ENCODE measurements around the gene GRIK4. TPM values are rescaled to one million over a fixed set of nuclear protein-coding genes. Genes with fewer than 3 reads are reported as not detected.

GRIK4 gene
- total and polyA plus RNA-seq, 2 donors (not counting 3 experiments of a cell fraction or from before 2014, with no cell fraction given), result 0.81 to 1.6 TPM

GRCh38 chr11:121012091-121012490 lies 500.5 kb downstream of the GRIK4 start:
- Histone ChIP-seq H3K79me2 (ENCODE audit: control insufficient read depth, insufficient read depth, low read length) (no peaks in the 10 kb centered on the region), H3K9me3 (replicated peaks; ENCODE audit: control insufficient read depth, insufficient read depth, low read length) (no peaks in the 10 kb centered on the region), H3K27me3 (ENCODE audit: control insufficient read depth in 2 of 2, insufficient read depth in 2 of 2, low read length in 2 of 2) (peaks cover 0 to 6% of the 10 kb centered on the region in 2 experiments), H3K4me2 (ENCODE audit: insufficient read depth, low read length) (no peak overlapping the region), H3K36me3 (ENCODE audit: control insufficient read depth in 2 of 2, extremely low read depth in 1 of 2, insufficient read depth in 2 of 2, low read length in 2 of 2) (no peaks in the 10 kb centered on the region), H3K27ac (ENCODE audit: insufficient read depth, low read depth, low read length) (no peak overlapping the region), H2AFZ (ENCODE audit: low read depth, low read length) (no peak overlapping the region), H3K9me1 (replicated peaks; ENCODE audit: control insufficient read depth, extremely low read depth, insufficient read depth, low read length) (no peaks in the 10 kb centered on the region), H3K4me1 (ENCODE audit: control insufficient read depth, extremely low read depth, insufficient read depth, low read length) (no peaks in the 10 kb centered on the region), H4K20me1 (replicated peaks; ENCODE audit: control insufficient read depth, extremely low read depth, insufficient read depth, low read length) (peaks cover 2% of the 10 kb centered on the region), H3K9ac (replicated peaks; ENCODE audit: extremely low read depth, insufficient read depth, low read length) (no peak overlapping the region), H3K4me3 (replicated peaks in 1 of 3; ENCODE audit: insufficient read depth in 1 of 3, low read depth in 1 of 3, low read length in 3 of 3) (no peak overlapping the region)
- DNase-seq (ENCODE audit: low read depth, low spot score), result no peak
- no TSS peak for BruUV-seq (replicated peaks)
- intact Hi-C loops (cut with micrococcal nuclease) (no loop called here), dilution Hi-C loops (cut with MboI; ENCODE audit: extremely low pct_ligation_motif_present, low sequenced_read_pairs) (no loop called here)
- CTCF ChIA-PET, result no interaction called here
- TF ChIP-seq POLR2A (IDR thresholded peaks at IDR 0.05; ENCODE audit: low read depth, low read length) (no peak), JUN (IDR thresholded peaks at IDR 0.05; ENCODE audit: borderline replicate concordance, insufficient read depth, insufficient read length, low read depth) (no peak), MAX (IDR thresholded peaks at IDR 0.05; ENCODE audit: insufficient read depth, insufficient read length) (no peak), EZH2 (IDR thresholded peaks at IDR 0.05; ENCODE audit: borderline replicate concordance, low read depth, low read length, severe bottlenecking) (no peak), FOS (IDR thresholded peaks at IDR 0.05; ENCODE audit: borderline replicate concordance, insufficient read depth, low read length) (no peak), MYC (IDR thresholded peaks at IDR 0.05; ENCODE audit: low read depth, low read length) (no peak), POLR2AphosphoS5 (IDR thresholded peaks at IDR 0.05; ENCODE audit: insufficient read depth, low read depth, low read length) (no peak), GATA2 (IDR thresholded peaks at IDR 0.05; ENCODE audit: insufficient read depth, insufficient read length, low read depth, low read length) (no peak)
- POLR2A ChIA-PET, result no interaction called here
- no peak for FAIRE-seq

- Histone ChIP-seq H3K9ac (replicated peaks; ENCODE audit: extremely low read depth, insufficient read depth, low read length) (no peak overlapping the region), H3K27me3 (ENCODE audit: control insufficient read depth in 2 of 2, insufficient read depth in 2 of 2, low read length in 2 of 2) (peaks cover 0 to 4% of the 10 kb centered on the region in 2 experiments), H3K9me1 (replicated peaks; ENCODE audit: control insufficient read depth, extremely low read depth, insufficient read depth, low read length) (no peaks in the 10 kb centered on the region), H3K79me2 (ENCODE audit: control insufficient read depth, insufficient read depth, low read length) (no peaks in the 10 kb centered on the region), H3K4me1 (ENCODE audit: control insufficient read depth, extremely low read depth, insufficient read depth, low read length) (no peaks in the 10 kb centered on the region), H2AFZ (ENCODE audit: low read depth, low read length) (no peak overlapping the region), H3K4me2 (ENCODE audit: insufficient read depth, low read length) (no peak overlapping the region), H3K4me3 (replicated peaks in 1 of 3; ENCODE audit: insufficient read depth in 1 of 3, low read depth in 1 of 3, low read length in 3 of 3) (no peak overlapping the region), H3K27ac (ENCODE audit: insufficient read depth, low read depth, low read length) (no peak overlapping the region), H3K36me3 (ENCODE audit: control insufficient read depth in 2 of 2, extremely low read depth in 1 of 2, insufficient read depth in 2 of 2, low read length in 2 of 2) (no peaks in the 10 kb centered on the region), H3K9me3 (replicated peaks; ENCODE audit: control insufficient read depth, insufficient read depth, low read length) (no peaks in the 10 kb centered on the region), H4K20me1 (replicated peaks; ENCODE audit: control insufficient read depth, extremely low read depth, insufficient read depth, low read length) (peaks cover 2% of the 10 kb centered on the region)
- ChIA-PET CTCF (interaction anchor here (1.1 to 2.2 kb wide), 3 partner anchors 10 to 176 kb away, joined by 3 to 9 read pairs (median 4); no protein-coding TSS in a partner anchor), POLR2A (no interaction called here)
- DNase-seq (ENCODE audit: low read depth, low spot score) (no peak), FAIRE-seq (no peak)
- no TSS peak for BruUV-seq (replicated peaks)
- TF ChIP-seq EZH2 (IDR thresholded peaks at IDR 0.05; ENCODE audit: borderline replicate concordance, low read depth, low read length, severe bottlenecking), result no peak
- TF ChIP-seq CTCF (IDR thresholded peaks at IDR 0.05; ENCODE audit: extremely low read depth in 1 of 2, insufficient read depth in 1 of 2, low read depth in 1 of 2, low read length in 2 of 2), result no peak
- TF ChIP-seq POLR2A (IDR thresholded peaks at IDR 0.05; ENCODE audit: low read depth, low read length), result no peak
- TF ChIP-seq GATA2 (IDR thresholded peaks at IDR 0.05; ENCODE audit: insufficient read depth, insufficient read length, low read depth, low read length), result no peak
- TF ChIP-seq JUN (IDR thresholded peaks at IDR 0.05; ENCODE audit: borderline replicate concordance, insufficient read depth, insufficient read length, low read depth), result no peak
- no peak for TF ChIP-seq MAX (IDR thresholded peaks at IDR 0.05; ENCODE audit: insufficient read depth, insufficient read length)
- TF ChIP-seq MYC (IDR thresholded peaks at IDR 0.05; ENCODE audit: low read depth, low read length), result no peak
- no peak for TF ChIP-seq FOS (IDR thresholded peaks at IDR 0.05; ENCODE audit: borderline replicate concordance, insufficient read depth, low read length)
- no peak for TF ChIP-seq POLR2AphosphoS5 (IDR thresholded peaks at IDR 0.05; ENCODE audit: insufficient read depth, low read depth, low read length)
- dilution Hi-C loops (cut with MboI; ENCODE audit: extremely low pct_ligation_motif_present, low sequenced_read_pairs), result no loop called here
- intact Hi-C loops (cut with micrococcal nuclease), result no loop called here
Measured at GRCh38 chr11:121018746-121019145, 507.2 kb downstream of the GRIK4 start.
